ENCODE results near the gene AMN. TPM values are rescaled to one million over a fixed set of nuclear protein-coding genes. Genes with fewer than 3 reads are reported as not detected.

Gene AMN
- total RNA-seq, 1 donor, result 0.43 TPM

- DNase-seq (ENCODE audit: low read depth), result peak; percentile 24
- TF ChIP-seq CTCF (IDR thresholded peaks at IDR 0.05; ENCODE audit: insufficient read depth, low read depth, low read length), result no peak
- no peak overlapping the region for H3K4me3 ChIP-seq (ENCODE audit: low read depth, low read length)
These were observed 33.4 kb downstream of the AMN start for GRCh38 chr14:102955636-102956408.

- no peak for DNase-seq (ENCODE audit: low read depth)
- no peak overlapping the region for H3K4me3 ChIP-seq (ENCODE audit: low read depth, low read length)
- TF ChIP-seq CTCF (IDR thresholded peaks at IDR 0.05; ENCODE audit: insufficient read depth, low read depth, low read length), result no peak
These were observed 34.8 kb downstream of the AMN start for GRCh38 chr14:102957222-102957621.

- H3K4me3 ChIP-seq (ENCODE audit: low read depth, low read length), result no peak overlapping the region
- DNase-seq (ENCODE audit: low read depth), result no peak
- no peak for TF ChIP-seq CTCF (IDR thresholded peaks at IDR 0.05; ENCODE audit: insufficient read depth, low read depth, low read length)
These were observed 36.0 kb downstream of the AMN start for GRCh38 chr14:102958461-102958860.

- H3K4me3 ChIP-seq (ENCODE audit: low read depth, low read length), result no peak overlapping the region
- no peak for DNase-seq (ENCODE audit: low read depth)
These were observed 39.7 kb downstream of the AMN start for GRCh38 chr14:102962111-102962627.

GRCh38 chr14:102964152-102964730 is 41.8 kb downstream of the AMN start:
- no peak for DNase-seq (ENCODE audit: low read depth)
- no peak overlapping the region for H3K4me3 ChIP-seq (ENCODE audit: low read depth, low read length)
- no peak for TF ChIP-seq CTCF (IDR thresholded peaks at IDR 0.05; ENCODE audit: insufficient read depth, low read depth, low read length)

More at GRCh38 chr14:102962111-102962627, 39.7 kb downstream of the AMN start:
- no peak for TF ChIP-seq CTCF (IDR thresholded peaks at IDR 0.05; ENCODE audit: insufficient read depth, low read depth, low read length)

- no peak overlapping the region for H3K4me3 ChIP-seq (ENCODE audit: low read depth, low read length)
- TF ChIP-seq CTCF (IDR thresholded peaks at IDR 0.05; ENCODE audit: insufficient read depth, low read depth, low read length), result no peak
- DNase-seq (ENCODE audit: low read depth), result no peak
These were observed 42.8 kb downstream of the AMN start for GRCh38 chr14:102965282-102965681.
